Kidney epithelial cell (primary cell): ENCODE results near the gene LCN1. TPM values are rescaled to one million over a fixed set of nuclear protein-coding genes. Genes with fewer than 3 reads are reported as not detected.

Experiments used
- DNase-seq: peaks from one replicate; pipeline ENCODE4 v3.0.0-alpha.2; 2010; ENCODE audit warnings: low read depth
- H3K27me3 ChIP-seq: 2 replicates; pipeline ENCODE4 v1.6.0; 2011; ENCODE audit warnings: low read length; ENCODE audit not compliant: control insufficient read depth, insufficient read depth
- H3K36me3 ChIP-seq: 2 replicates; pipeline ENCODE4 v1.5.1; 2011; ENCODE audit warnings: low read length; ENCODE audit not compliant: control insufficient read depth, insufficient read depth
- H3K4me3 ChIP-seq: 2 replicates; pipeline ENCODE4 v1.5.1; 2011; ENCODE audit warnings: low read depth, mild to moderate bottlenecking, control low read depth, low read length
- CTCF ChIP-seq: IDR thresholded peaks from 2 replicates; pipeline ENCODE4 v1.5.1; 2011; ENCODE audit warnings: mild to moderate bottlenecking, moderate library complexity, low read length, control low read depth, inconsistent platforms; ENCODE audit not compliant: insufficient read depth, poor library complexity, severe bottlenecking
- total RNA-seq: library from RNA; depleted of rRNA; stranded (reverse); fragments of >200 nt; gene quantifications from 2 replicates; pipeline ENCODE4 v1.2.3, GENCODE V29; 2015

Gene LCN1
- total RNA-seq, 1 donor from 2014 or later, result not detected

GRCh38 chr9:135555910-135556309 lies 34.7 kb downstream of the LCN1 start:
- Histone ChIP-seq H3K36me3 (no peaks in the 10 kb centered on the region), H3K4me3 (no peak overlapping the region), H3K27me3 (no peaks in the 10 kb centered on the region)
- TF ChIP-seq CTCF, result no peak
- DNase-seq, result no peak

GRCh38 chr9:135559606-135560005 lies 38.4 kb downstream of the LCN1 start:
- no peak for TF ChIP-seq CTCF
- Histone ChIP-seq H3K27me3 (no peaks in the 10 kb centered on the region), H3K4me3 (no peak overlapping the region), H3K36me3 (no peaks in the 10 kb centered on the region)
- DNase-seq, result no peak

- Histone ChIP-seq H3K36me3 (no peaks in the 10 kb centered on the region), H3K27me3 (no peaks in the 10 kb centered on the region), H3K4me3 (no peak within 1 kb of the TSS)
- DNase-seq, result no peak
- no peak for TF ChIP-seq CTCF
Observed at GRCh38 chr9:135561391-135562234, 40.4 kb downstream of the LCN1 start, which contains the start of gene PAEP. PAEP (plus strand) TSS chr9:135561756.

GRCh38 chr9:135562235-135562745 lies 41.0 kb downstream of the LCN1 start:
- TF ChIP-seq CTCF, result no peak
- H3K27me3 ChIP-seq, result no peaks in the 10 kb centered on the region
- no peak overlapping the region for H3K4me3 ChIP-seq
- DNase-seq, result no peak
- no peaks in the 10 kb centered on the region for H3K36me3 ChIP-seq

- H3K27me3 ChIP-seq, result no peaks in the 10 kb centered on the region
- TF ChIP-seq CTCF, result no peak
- no peak overlapping the region for H3K4me3 ChIP-seq
- no peak for DNase-seq
- no peaks in the 10 kb centered on the region for H3K36me3 ChIP-seq
Observed at GRCh38 chr9:135563039-135563476, 41.8 kb downstream of the LCN1 start.
